ENCODE data around the gene HCN4. TPM values are rescaled to one million over a fixed set of nuclear protein-coding genes. Genes with fewer than 3 reads are reported as not detected.

HCN4 gene
- total and polyA plus RNA-seq, 2 of the 8 experiments (the other 6 are each of a cell fraction or from before 2014, with no cell fraction given): 3.7 to 8.5 TPM

DNA sequence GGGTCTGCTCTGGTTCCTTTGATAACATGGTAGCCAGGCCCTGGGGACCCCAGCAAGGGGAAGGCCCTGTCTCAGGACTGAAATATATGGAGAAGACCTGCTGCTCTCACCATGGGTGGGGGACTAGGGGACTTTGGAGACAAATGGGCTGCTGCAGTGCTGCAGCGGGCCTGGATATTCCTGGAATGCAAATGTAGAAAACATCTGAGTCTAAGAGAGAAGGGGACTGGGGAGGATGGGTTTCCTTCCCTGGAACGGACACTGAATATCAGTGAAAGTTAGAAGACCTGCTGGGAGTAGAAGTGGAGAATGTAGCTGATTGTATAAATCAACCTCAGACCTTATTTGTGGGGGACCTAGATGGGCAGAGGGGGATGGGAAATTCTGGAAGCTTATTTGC, 3.1 kb upstream of the HCN4 start:
- peaks cover 0 to 8% of the 10 kb centered on the region in 2 experiments; a peak in 2 of 4 replicates for H3K79me2 ChIP-seq (ENCODE audit: control insufficient read depth in 1 of 2, insufficient read depth in 2 of 2, low read length in 2 of 2)
- H3K27ac ChIP-seq (ENCODE audit: low read depth, low read length): no peak overlapping the region
- no peak overlapping the region for H3K56ac ChIP-seq (replicated peaks; ENCODE audit: insufficient read length, low read depth, low read length)
- H2BK12ac ChIP-seq (ENCODE audit: low read depth, low read length): no peak overlapping the region
- no peak overlapping the region for H2BK5ac ChIP-seq (ENCODE audit: low read depth, low read length)
- no peaks in the 10 kb centered on the region for H3K9me3 ChIP-seq (ENCODE audit: insufficient read depth in 2 of 2, low read depth in 1 of 2, low read length in 1 of 2)
- DNase-seq (ENCODE audit: low read depth in 1 of 2, low spot score in 2 of 2): no peak
- peaks cover 6 to 7% of the 10 kb centered on the region in 2 experiments for H4K20me1 ChIP-seq (replicated peaks in 1 of 2; ENCODE audit: control insufficient read depth in 1 of 2, insufficient read depth in 2 of 2, low read length in 2 of 2)
- peaks cover 0 to 26% (median 20%) of the 10 kb centered on the region in 4 experiments; a peak in 6 of 7 replicates for H3K27me3 ChIP-seq (replicated peaks in 1 of 4; ENCODE audit: control insufficient read depth in 3 of 4, extremely low read depth in 1 of 4, insufficient read depth in 3 of 4, low read length in 3 of 4)
- H3K79me1 ChIP-seq (ENCODE audit: low read depth, low read length): no peaks in the 10 kb centered on the region; the same call in 1 of the 2 replicates
- H4K5ac ChIP-seq (ENCODE audit: insufficient read length, low read depth, low read length): no peak overlapping the region
- peaks cover 12 to 42% (median 22%) of the 10 kb centered on the region in 4 experiments for H3K4me1 ChIP-seq (replicated peaks in 1 of 4; ENCODE audit: control insufficient read depth in 3 of 4, insufficient read depth in 4 of 4, low read length in 3 of 4)
- H2AFZ ChIP-seq (ENCODE audit: low read length): no peak overlapping the region
- H3K14ac ChIP-seq (ENCODE audit: insufficient read length): no peak overlapping the region
- H2BK120ac ChIP-seq (replicated peaks; ENCODE audit: low read depth, low read length): no peak overlapping the region
- peak overlapping the region; percentile 92; the same call in 1 of the 2 replicates for H2BK15ac ChIP-seq (ENCODE audit: low read length)
- ChIA-PET CTCF (ENCODE audit: partially characterized antibody) (interaction anchor here (1.1 to 2.0 kb wide), 5 partner anchors 21 to 93 kb away, joined by 3 to 7 read pairs (median 4); no protein-coding TSS in a partner anchor), POLR2A (ENCODE audit: partially characterized antibody) (interaction anchor here (0.7 kb wide), 1 partner anchor 938 kb away, joined by 3 read pairs; no protein-coding TSS in a partner anchor)
- H3K9ac ChIP-seq (replicated peaks in 1 of 4; ENCODE audit: extremely low read depth in 1 of 4, low read depth in 3 of 4, low read length in 3 of 4): no peak overlapping the region; a peak in 1 of 7 replicates
- FAIRE-seq: no peak
- no peak overlapping the region for H3K18ac ChIP-seq (ENCODE audit: extremely low read depth, low read length)
- H2BK20ac ChIP-seq (ENCODE audit: low read length): no peak overlapping the region
- H4K8ac ChIP-seq (ENCODE audit: extremely low read depth, insufficient read depth, low read length): no peak overlapping the region
- H3K4me3 ChIP-seq (ENCODE audit: extremely low read depth in 1 of 4, insufficient read depth in 2 of 4, low read depth in 3 of 4, low read length in 4 of 4): no peak overlapping the region
- no peak overlapping the region for H3K4ac ChIP-seq (replicated peaks; ENCODE audit: insufficient read length, low read depth, low read length)
- no peaks in the 10 kb centered on the region for H3K36me3 ChIP-seq (ENCODE audit: control insufficient read depth in 2 of 4, insufficient read depth in 4 of 4, low read length in 3 of 4)
- H3K4me2 ChIP-seq (ENCODE audit: insufficient read depth in 1 of 2, low read depth in 2 of 2, low read length in 2 of 2): peak overlapping the region in 1 of 2 experiments; percentile 21; a peak in 1 of 4 replicates
- TF ChIP-seq SP1 (IDR thresholded peaks at IDR 0.05; ENCODE audit: low read depth, low read length) (no peak), CHD1 (IDR thresholded peaks at IDR 0.05; ENCODE audit: low read depth, low read length) (no peak), NANOG (IDR thresholded peaks at IDR 0.05; ENCODE audit: insufficient read depth, low read depth, low read length, poor library complexity, severe bottlenecking) (no peak)
- peaks cover 17% of the 10 kb centered on the region for H3K23me2 ChIP-seq (ENCODE audit: low read depth, low read length)
- no peak overlapping the region for H2AK5ac ChIP-seq (ENCODE audit: low read depth, low read length)
- H3K23ac ChIP-seq (ENCODE audit: insufficient read length): no peak overlapping the region
- WGBS, 2 experiments (ENCODE audit: extremely low coverage in 1 of 2, insufficient coverage in 1 of 2, insufficient read length in 1 of 2, insufficient replicate concordance in 2 of 2, low coverage in 1 of 2, low lambda C conversion rate in 2 of 2, missing lambda C conversion rate in 1 of 2): 66% methylated on average over 2 of the region's 2 CpGs; no CpG with 5 or more reads in 1 of the 2 experiments
- no peak overlapping the region for H4K91ac ChIP-seq (replicated peaks; ENCODE audit: insufficient read length, low read length)
